ENCODE results near the gene TSPAN33. TPM values are rescaled to one million over a fixed set of nuclear protein-coding genes. Genes with fewer than 3 reads are reported as not detected.
A peak's percentile ranks its signal among the peaks of the same experiment; 100 is the strongest.
"Not testable (repeated sequence)": the region's sequence is repeated elsewhere in the genome, so short reads cannot be mapped to it uniquely, and the experiment has no call there.

TSPAN33 gene
- total RNA-seq, result 0.19 TPM in 1 of 2 replicates, not detected in the other

- peak; percentile 24 for DNase-seq
These were observed at the start of gene TSPAN33 for GRCh38 chr7:129144095-129144833. Gene TSPAN33 (plus strand): TSS chr7:129144707. CDS start chr7:129144981, 274 bp downstream.

- no peak for DNase-seq
These were observed 49.2 kb upstream of the TSPAN33 start for GRCh38 chr7:129095258-129095657.

GRCh38 chr7:129098409-129099084, 46.0 kb upstream of the TSPAN33 start:
- DNase-seq, result no peak

- DNase-seq, result no peak
These were observed 43.7 kb upstream of the TSPAN33 start for GRCh38 chr7:129100827-129101166.

- DNase-seq, result no peak
These were observed 42.8 kb upstream of the TSPAN33 start for GRCh38 chr7:129101746-129102145.

- DNase-seq, result no peak
These were observed 40.8 kb upstream of the TSPAN33 start for GRCh38 chr7:129103561-129104324.

GRCh38 chr7:129108581-129108980, 35.9 kb upstream of the TSPAN33 start:
- DNase-seq, result no peak

- no peak for DNase-seq
These were observed 34.1 kb upstream of the TSPAN33 start for GRCh38 chr7:129110258-129110981.

- DNase-seq, result no peak
These were observed 33.5 kb upstream of the TSPAN33 start for GRCh38 chr7:129110982-129111376.

GRCh38 chr7:129115676-129116075, 28.8 kb upstream of the TSPAN33 start:
- no peak for DNase-seq

GRCh38 chr7:129118182-129118581, 26.3 kb upstream of the TSPAN33 start:
- DNase-seq, result no peak

- no peak for DNase-seq
These were observed 25.5 kb upstream of the TSPAN33 start for GRCh38 chr7:129118976-129119375.

- not testable (repeated sequence) for DNase-seq
These were observed 22.9 kb upstream of the TSPAN33 start for GRCh38 chr7:129121501-129122077.

GRCh38 chr7:129122078-129122750, 22.3 kb upstream of the TSPAN33 start:
- no peak for DNase-seq

GRCh38 chr7:129122751-129123509, 21.6 kb upstream of the TSPAN33 start:
- peak; percentile 10 for DNase-seq

- DNase-seq, result no peak
These were observed 21.0 kb upstream of the TSPAN33 start for GRCh38 chr7:129123510-129123857.

GRCh38 chr7:129126314-129126713, 18.2 kb upstream of the TSPAN33 start:
- DNase-seq, result no peak

GRCh38 chr7:129127154-129127553, 17.4 kb upstream of the TSPAN33 start:
- DNase-seq, result no peak

GRCh38 chr7:129127601-129128000, 16.9 kb upstream of the TSPAN33 start:
- DNase-seq, result no peak

GRCh38 chr7:129134356-129134987, 10.0 kb upstream of the TSPAN33 start:
- DNase-seq, result peak; percentile 7

Measured in dermis blood vessel endothelial cell (primary cell).